Keratinocyte (primary cell): Measurements from ENCODE around the gene NET1. TPM values are rescaled to one million over a fixed set of nuclear protein-coding genes. Genes with fewer than 3 reads are reported as not detected.

ENCODE experiments used
- DNase-seq: peaks from one replicate; pipeline ENCODE4 v3.0.0-alpha.2; 2011; ENCODE audit warnings: low read depth, missing footprints, low spot score
- FAIRE-seq: peaks from 2 replicates; lab custom pipeline; 2011; peaks lifted over from hg19 to GRCh38; lab: Jason Lieb, UNC
- H2AFZ ChIP-seq: 2 replicates; pipeline ENCODE4 v1.6.0; 2012; ENCODE audit warnings: low read length, control low read depth, inconsistent platforms; ENCODE audit not compliant: control insufficient read depth
- H3K27ac ChIP-seq: 2 replicates; pipeline ENCODE4 v1.5.1; 2011; ENCODE audit warnings: low read length; ENCODE audit not compliant: control insufficient read depth, insufficient read depth
- H3K27me3 ChIP-seq: 3 replicates; pipeline ENCODE4 v1.6.0; 2011; ENCODE audit warnings: low read length; ENCODE audit not compliant: control insufficient read depth, insufficient read depth; ENCODE audit errors: extremely low read depth
- H3K36me3 ChIP-seq, 2 experiments: 2 replicates in 1 of 2; 3 replicates in 1 of 2; pipeline ENCODE4 v1.5.1; 2011; ENCODE audit warnings: low read length in 2 of 2, mild to moderate bottlenecking in 1 of 2; ENCODE audit not compliant: control insufficient read depth in 2 of 2, insufficient read depth in 2 of 2; ENCODE audit errors: extremely low read depth in 1 of 2
- H3K4me1 ChIP-seq: 3 replicates; pipeline ENCODE4 v1.5.1; 2011; ENCODE audit warnings: low read length; ENCODE audit not compliant: control insufficient read depth, insufficient read depth; ENCODE audit errors: extremely low read depth
- H3K4me2 ChIP-seq: 3 replicates; pipeline ENCODE4 v1.6.0; 2011; ENCODE audit warnings: low read depth, low read length; ENCODE audit not compliant: control insufficient read depth, insufficient read depth; ENCODE audit errors: extremely low read depth
- H3K4me3 ChIP-seq, 3 experiments: fragments of 200-600 bp in 1 of 3; sonication (generic) in 1 of 3; 2 replicates in 2 of 3; 3 replicates in 1 of 3; pipeline ENCODE4 v1.5.1; 2011 to 2016; ENCODE audit warnings: low read length in 3 of 3, mild to moderate bottlenecking in 3 of 3, control low read depth in 2 of 3, inconsistent platforms in 1 of 3, low read depth in 1 of 3, mixed read lengths in 1 of 3, mixed run types in 1 of 3, moderate library complexity in 1 of 3; ENCODE audit not compliant: control insufficient read depth in 2 of 3, insufficient read depth in 2 of 3; ENCODE audit errors: extremely low read depth in 1 of 3
- H3K79me2 ChIP-seq: 2 replicates; pipeline ENCODE4 v1.6.0; 2012; ENCODE audit warnings: low read length; ENCODE audit not compliant: control insufficient read depth, insufficient read depth
- H3K9ac ChIP-seq: 3 replicates; pipeline ENCODE4 v1.6.0; 2011; ENCODE audit warnings: low read length; ENCODE audit not compliant: control insufficient read depth, insufficient read depth; ENCODE audit errors: extremely low read depth
- H3K9me1 ChIP-seq: 3 replicates; pipeline ENCODE4 v1.6.0; 2011; ENCODE audit warnings: low read length; ENCODE audit not compliant: control insufficient read depth, insufficient read depth; ENCODE audit errors: extremely low read depth
- H3K9me3 ChIP-seq: 2 replicates; pipeline ENCODE4 v1.5.1; 2012; ENCODE audit warnings: low read depth, low read length; ENCODE audit not compliant: control insufficient read depth
- H4K20me1 ChIP-seq: 3 replicates; pipeline ENCODE4 v1.6.0; 2011; ENCODE audit warnings: low read length; ENCODE audit not compliant: control insufficient read depth, insufficient read depth; ENCODE audit errors: extremely low read depth
- CTCF ChIP-seq, 3 experiments: IDR thresholded peaks in 1 of 3; conservative IDR thresholded peaks in 1 of 3; optimal IDR thresholded peaks in 1 of 3; 2 replicates in 2 of 3; 3 replicates in 1 of 3; pipeline versions ENCODE3 to v1.5.1; 2011; ENCODE audit warnings: low read length in 3 of 3, mild to moderate bottlenecking in 3 of 3, moderate library complexity in 2 of 3, control low read depth in 1 of 3, inconsistent platforms in 1 of 3; ENCODE audit not compliant: insufficient read depth in 2 of 3; ENCODE audit errors: extremely low read depth in 1 of 3
- EZH2 ChIP-seq: IDR thresholded peaks from one replicate; pipeline ENCODE4 v1.6.1; 2012; ENCODE audit warnings: inconsistent platforms, mild to moderate bottlenecking, low read length, moderate library complexity
- dilution Hi-C: fragments of 300-500 bp; cut with MboI; formaldehyde crosslinking; loops from one replicate; pipeline ENCODE4 v1.7.0; 2020; ENCODE audit warnings: low sequenced_read_pairs; ENCODE audit not compliant: extremely low pct_ligation_motif_present
- polyA plus RNA-seq, 5 experiments: library from polyadenylated mRNA; depleted of rRNA in 3 of 5; stranded (reverse) in 3 of 5; stranded (forward) in 1 of 5; unstranded in 1 of 5; fragments of >200 nt; gene quantifications; 1 replicate in 1 of 5; 2 replicates in 3 of 5; 3 replicates in 1 of 5; pipeline versions ENCODE4 v1.2.1 to v1.2.3, GENCODE V29; 2011 to 2012; ENCODE audit warnings: missing spikeins in 2 of 5, low read depth in 1 of 5, low replicate concordance in 1 of 5

The NET1 gene
- polyA plus RNA-seq, 1 donor (not counting 4 experiments of a cell fraction or from before 2014, with no cell fraction given), result 214 TPM

GRCh38 chr10:5453749-5454489 is 41.6 kb downstream of the NET1 start:
- no peak for TF ChIP-seq EZH2
- no peak for TF ChIP-seq CTCF (optimal IDR thresholded peaks at IDR 0.05 in 1 of 3, IDR thresholded peaks at IDR 0.05 in 1 of 3, conservative IDR thresholded peaks at IDR 0.05 in 1 of 3; ENCODE audit: extremely low read depth in 1 of 3, insufficient read depth in 2 of 3, low read length in 3 of 3)
- no peaks in the 10 kb centered on the region for H3K9me3 ChIP-seq
- H3K27me3 ChIP-seq, result no peaks in the 10 kb centered on the region
- H2AFZ ChIP-seq, result no peak overlapping the region
- H3K9ac ChIP-seq, result no peak overlapping the region
- FAIRE-seq (peak; percentile 23), DNase-seq (no peak)
- peaks cover 64% of the 10 kb centered on the region for H3K79me2 ChIP-seq
- H3K4me1 ChIP-seq, result peaks cover 7% of the 10 kb centered on the region
- H3K27ac ChIP-seq, result no peak overlapping the region
- no peak overlapping the region for H3K4me3 ChIP-seq
- dilution Hi-C loops, result no loop called here
- no peak overlapping the region for H3K4me2 ChIP-seq
- H3K9me1 ChIP-seq, result no peaks in the 10 kb centered on the region
- H4K20me1 ChIP-seq, result peaks cover 3% of the 10 kb centered on the region
- peaks cover 35 to 43% of the 10 kb centered on the region in 2 experiments for H3K36me3 ChIP-seq

- DNase-seq (no peak), FAIRE-seq (no peak)
- Histone ChIP-seq H3K4me2 (no peak overlapping the region), H3K36me3 (peaks cover 37 to 47% of the 10 kb centered on the region in 2 experiments), H3K9me1 (no peaks in the 10 kb centered on the region), H2AFZ (no peak overlapping the region), H3K4me3 (no peak overlapping the region), H3K27ac (no peak overlapping the region), H3K27me3 (no peaks in the 10 kb centered on the region), H3K4me1 (no peaks in the 10 kb centered on the region), H3K9me3 (no peaks in the 10 kb centered on the region), H3K79me2 (peaks cover 38% of the 10 kb centered on the region), H3K9ac (no peak overlapping the region), H4K20me1 (peaks cover 3% of the 10 kb centered on the region)
- TF ChIP-seq CTCF (optimal IDR thresholded peaks at IDR 0.05 in 1 of 3, IDR thresholded peaks at IDR 0.05 in 1 of 3, conservative IDR thresholded peaks at IDR 0.05 in 1 of 3; ENCODE audit: extremely low read depth in 1 of 3, insufficient read depth in 2 of 3, low read length in 3 of 3) (no peak), EZH2 (no peak)
- dilution Hi-C loops, result no loop called here
These were observed 44.2 kb downstream of the NET1 start for GRCh38 chr10:5456563-5456962.
